ENCODE data around the gene INO80. TPM values are rescaled to one million over a fixed set of nuclear protein-coding genes. Genes with fewer than 3 reads are reported as not detected.

The INO80 gene
- total RNA-seq, 2 donors from 2014 or later = 14.8 to 17.5 TPM

DNA sequence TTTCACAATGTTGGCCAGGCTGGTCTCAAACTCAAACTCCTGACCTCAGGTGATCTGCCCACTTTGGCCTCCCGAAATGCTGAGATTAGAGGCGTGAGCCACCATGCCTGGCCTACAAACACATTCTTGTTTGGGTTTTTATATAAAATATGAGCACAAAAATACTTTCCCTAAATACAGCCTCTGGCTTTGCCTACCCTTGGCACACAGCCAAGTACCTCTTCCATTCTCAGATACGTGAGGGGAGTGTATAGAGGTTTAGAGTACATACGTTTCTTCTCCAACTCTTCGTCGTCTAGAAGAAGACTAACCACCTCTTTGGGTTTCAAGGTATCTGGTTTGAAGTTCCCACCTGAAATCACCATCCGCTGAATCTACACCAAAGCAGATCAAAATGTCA, 129.3 kb downstream of the INO80 start:
- H3K27ac Mint-ChIP-seq = no peak overlapping the region
- H3K27me3 ChIP-seq (ENCODE audit: control insufficient read depth, insufficient read depth, low read length, poor library complexity, severe bottlenecking) = no peaks in the 10 kb centered on the region
- H3K4me1 Mint-ChIP-seq = peaks cover 7% of the 10 kb centered on the region
- no peak overlapping the region for H3K4me3 Mint-ChIP-seq
- TF ChIP-seq, protein P1, sequence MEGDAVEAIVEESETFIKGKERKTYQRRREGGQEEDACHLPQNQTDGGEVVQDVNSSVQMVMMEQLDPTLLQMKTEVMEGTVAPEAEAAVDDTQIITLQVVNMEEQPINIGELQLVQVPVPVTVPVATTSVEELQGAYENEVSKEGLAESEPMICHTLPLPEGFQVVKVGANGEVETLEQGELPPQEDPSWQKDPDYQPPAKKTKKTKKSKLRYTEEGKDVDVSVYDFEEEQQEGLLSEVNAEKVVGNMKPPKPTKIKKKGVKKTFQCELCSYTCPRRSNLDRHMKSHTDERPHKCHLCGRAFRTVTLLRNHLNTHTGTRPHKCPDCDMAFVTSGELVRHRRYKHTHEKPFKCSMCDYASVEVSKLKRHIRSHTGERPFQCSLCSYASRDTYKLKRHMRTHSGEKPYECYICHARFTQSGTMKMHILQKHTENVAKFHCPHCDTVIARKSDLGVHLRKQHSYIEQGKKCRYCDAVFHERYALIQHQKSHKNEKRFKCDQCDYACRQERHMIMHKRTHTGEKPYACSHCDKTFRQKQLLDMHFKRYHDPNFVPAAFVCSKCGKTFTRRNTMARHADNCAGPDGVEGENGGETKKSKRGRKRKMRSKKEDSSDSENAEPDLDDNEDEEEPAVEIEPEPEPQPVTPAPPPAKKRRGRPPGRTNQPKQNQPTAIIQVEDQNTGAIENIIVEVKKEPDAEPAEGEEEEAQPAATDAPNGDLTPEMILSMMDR (conservative IDR thresholded peaks at IDR 0.05) = no peak
- H3K36me3 ChIP-seq (ENCODE audit: control insufficient read depth, insufficient read depth, low read length) = peaks cover 85% of the 10 kb centered on the region
- WGBS, 2 experiments (ENCODE audit: insufficient coverage in 1 of 2, insufficient read length in 1 of 2) = 94% methylated on average over 7 of the region's 7 CpGs
- H3K9ac ChIP-seq (ENCODE audit: extremely low read depth, low read length, poor library complexity, severe bottlenecking) = no peak overlapping the region
- no peak for DNase-seq
- no peaks in the 10 kb centered on the region for H3K27me3 Mint-ChIP-seq (ENCODE audit: insufficient read depth)
- no peaks in the 10 kb centered on the region for H3K9me3 Mint-ChIP-seq
- no peak overlapping the region for H3K27ac ChIP-seq (ENCODE audit: low read depth, low read length)
- peaks cover 85% of the 10 kb centered on the region for H3K36me3 Mint-ChIP-seq (ENCODE audit: low read depth)
- no peak overlapping the region for H3K4me3 ChIP-seq (ENCODE audit: low read length)
- H3K4me1 ChIP-seq (ENCODE audit: control insufficient read depth, insufficient read depth, low read length) = no peaks in the 10 kb centered on the region
- peaks cover 6% of the 10 kb centered on the region for H3K9me3 ChIP-seq (ENCODE audit: control insufficient read depth, low read length)

DNA sequence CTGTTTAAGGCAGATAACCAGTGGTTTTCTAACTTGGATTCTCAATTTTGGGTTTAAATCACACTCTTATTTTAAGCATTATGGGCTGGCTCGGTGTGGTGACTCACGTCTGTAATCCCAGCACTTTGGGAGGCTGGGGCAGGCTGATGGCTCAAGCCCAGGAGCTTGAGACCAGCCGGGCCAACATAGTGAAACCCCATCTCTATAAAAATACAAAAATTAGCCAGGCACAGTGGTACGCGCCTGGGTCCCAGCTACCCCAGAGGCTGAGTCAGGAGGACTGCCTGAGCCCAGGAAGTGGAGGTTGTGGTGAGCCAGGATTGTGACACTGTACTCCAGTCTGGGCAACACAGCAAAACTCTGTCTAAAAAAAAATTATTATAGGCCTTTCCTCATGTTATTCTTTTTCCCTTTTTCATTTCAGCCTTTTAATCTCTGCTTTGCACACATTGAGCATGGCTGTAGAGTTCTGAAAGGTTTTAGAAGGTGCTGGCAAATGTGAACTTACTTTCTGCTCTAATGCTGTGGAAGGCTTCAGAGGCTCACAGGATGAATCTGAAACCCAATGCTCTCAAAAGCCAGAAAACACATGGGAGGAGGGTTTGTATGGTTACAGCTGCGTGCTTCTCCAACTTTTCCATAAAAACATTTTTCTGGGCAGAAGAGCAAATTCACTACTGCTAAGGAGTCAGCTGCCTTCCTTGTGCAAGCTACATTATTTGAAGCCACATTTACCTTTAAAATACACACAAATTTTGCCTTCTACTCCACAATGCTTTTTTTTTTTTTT, 130.3 kb downstream of the INO80 start:
- Mint-ChIP-seq H3K36me3 (ENCODE audit: low read depth) (peaks cover 88% of the 10 kb centered on the region), H3K27ac (no peak overlapping the region), H3K4me1 (no peaks in the 10 kb centered on the region), H3K27me3 (ENCODE audit: insufficient read depth) (no peaks in the 10 kb centered on the region), H3K9me3 (no peaks in the 10 kb centered on the region), H3K4me3 (no peak overlapping the region)
- H3K9ac ChIP-seq (ENCODE audit: extremely low read depth, low read length, poor library complexity, severe bottlenecking) = no peak overlapping the region
- peaks cover 94% of the 10 kb centered on the region for H3K36me3 ChIP-seq (ENCODE audit: control insufficient read depth, insufficient read depth, low read length)
- no peaks in the 10 kb centered on the region for H3K27me3 ChIP-seq (ENCODE audit: control insufficient read depth, insufficient read depth, low read length, poor library complexity, severe bottlenecking)
- no peak overlapping the region for H3K4me3 ChIP-seq (ENCODE audit: low read length)
- DNase-seq = no peak
- 96 to 97% methylated on average over 4 to 6 of the region's 6 CpGs for WGBS, 2 experiments (ENCODE audit: insufficient coverage in 1 of 2, insufficient read length in 1 of 2)
- H3K9me3 ChIP-seq (ENCODE audit: control insufficient read depth, low read length) = peaks cover 5% of the 10 kb centered on the region
- no peaks in the 10 kb centered on the region for H3K4me1 ChIP-seq (ENCODE audit: control insufficient read depth, insufficient read depth, low read length)
- TF ChIP-seq, protein P1 (conservative IDR thresholded peaks at IDR 0.05) = no peak
- H3K27ac ChIP-seq (ENCODE audit: low read depth, low read length) = no peak overlapping the region

DNA sequence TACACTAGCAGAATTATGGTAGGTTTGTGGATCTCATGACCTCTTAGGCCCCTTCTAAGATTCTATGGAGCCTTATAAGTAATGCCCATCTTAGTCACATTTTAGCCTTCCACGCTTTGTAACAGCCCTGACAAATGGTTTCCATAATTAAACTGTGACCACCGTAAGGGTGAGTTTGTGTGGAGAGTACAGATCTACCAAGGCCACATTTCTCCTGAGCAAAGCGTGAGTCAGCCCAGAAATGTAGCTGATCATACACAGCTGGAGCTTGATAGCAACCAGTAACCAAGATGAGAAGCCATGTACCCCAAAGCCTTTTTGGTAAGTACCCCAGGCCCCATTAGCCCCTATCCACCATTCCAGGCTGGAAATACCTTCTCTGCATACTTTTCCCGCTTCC, 131.1 kb downstream of the INO80 start:
- H3K27me3 Mint-ChIP-seq (ENCODE audit: insufficient read depth) = no peaks in the 10 kb centered on the region
- H3K4me3 ChIP-seq (ENCODE audit: low read length) = no peak overlapping the region
- 96% methylated on average over 4 of the region's 4 CpGs for WGBS, 2 experiments (ENCODE audit: insufficient coverage in 1 of 2, insufficient read length in 1 of 2)
- no peak overlapping the region for H3K27ac Mint-ChIP-seq
- DNase-seq = no peak
- H3K4me1 ChIP-seq (ENCODE audit: control insufficient read depth, insufficient read depth, low read length) = no peaks in the 10 kb centered on the region
- H3K9me3 ChIP-seq (ENCODE audit: control insufficient read depth, low read length) = no peaks in the 10 kb centered on the region
- H3K27ac ChIP-seq (ENCODE audit: low read depth, low read length) = no peak overlapping the region
- no peak overlapping the region for H3K4me3 Mint-ChIP-seq
- H3K36me3 Mint-ChIP-seq (ENCODE audit: low read depth) = peaks cover 88% of the 10 kb centered on the region
- H3K36me3 ChIP-seq (ENCODE audit: control insufficient read depth, insufficient read depth, low read length) = peaks cover 94% of the 10 kb centered on the region
- H3K9ac ChIP-seq (ENCODE audit: extremely low read depth, low read length, poor library complexity, severe bottlenecking) = no peak overlapping the region
- TF ChIP-seq, protein P1 (conservative IDR thresholded peaks at IDR 0.05) = no peak
- H3K4me1 Mint-ChIP-seq = no peaks in the 10 kb centered on the region
- H3K27me3 ChIP-seq (ENCODE audit: control insufficient read depth, insufficient read depth, low read length, poor library complexity, severe bottlenecking) = no peaks in the 10 kb centered on the region
- no peaks in the 10 kb centered on the region for H3K9me3 Mint-ChIP-seq
